ENCODE data around the gene ADPRHL1.

DNA sequence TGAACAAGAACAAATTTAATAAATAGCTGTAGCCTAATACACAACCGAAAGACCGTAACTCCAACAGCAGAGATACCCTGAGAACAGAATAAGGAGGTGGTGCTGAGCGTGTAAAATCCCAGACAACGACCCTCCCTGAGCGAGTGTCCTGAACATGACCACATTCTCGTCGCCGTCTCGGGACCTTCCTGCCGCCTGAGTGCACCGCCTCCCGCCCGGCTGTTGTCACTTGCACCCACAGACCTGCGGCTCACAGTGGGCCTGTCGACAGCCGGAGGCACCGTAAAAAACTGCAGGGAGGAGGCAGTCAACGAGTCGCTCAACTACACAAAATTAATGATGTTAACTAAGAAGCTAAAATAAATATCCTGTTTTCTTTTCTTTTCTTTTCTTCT lies 53.5 kb downstream of the ADPRHL1 start:
- TF ChIP-seq, protein P1, sequence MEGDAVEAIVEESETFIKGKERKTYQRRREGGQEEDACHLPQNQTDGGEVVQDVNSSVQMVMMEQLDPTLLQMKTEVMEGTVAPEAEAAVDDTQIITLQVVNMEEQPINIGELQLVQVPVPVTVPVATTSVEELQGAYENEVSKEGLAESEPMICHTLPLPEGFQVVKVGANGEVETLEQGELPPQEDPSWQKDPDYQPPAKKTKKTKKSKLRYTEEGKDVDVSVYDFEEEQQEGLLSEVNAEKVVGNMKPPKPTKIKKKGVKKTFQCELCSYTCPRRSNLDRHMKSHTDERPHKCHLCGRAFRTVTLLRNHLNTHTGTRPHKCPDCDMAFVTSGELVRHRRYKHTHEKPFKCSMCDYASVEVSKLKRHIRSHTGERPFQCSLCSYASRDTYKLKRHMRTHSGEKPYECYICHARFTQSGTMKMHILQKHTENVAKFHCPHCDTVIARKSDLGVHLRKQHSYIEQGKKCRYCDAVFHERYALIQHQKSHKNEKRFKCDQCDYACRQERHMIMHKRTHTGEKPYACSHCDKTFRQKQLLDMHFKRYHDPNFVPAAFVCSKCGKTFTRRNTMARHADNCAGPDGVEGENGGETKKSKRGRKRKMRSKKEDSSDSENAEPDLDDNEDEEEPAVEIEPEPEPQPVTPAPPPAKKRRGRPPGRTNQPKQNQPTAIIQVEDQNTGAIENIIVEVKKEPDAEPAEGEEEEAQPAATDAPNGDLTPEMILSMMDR (conservative IDR thresholded peaks at IDR 0.05 in 1 of 2, IDR thresholded peaks at IDR 0.05 in 1 of 2; ENCODE audit: low read depth in 1 of 2, low read length in 2 of 2): no peak
- TF ChIP-seq EZH2 (IDR thresholded peaks at IDR 0.05; ENCODE audit: low read length, missing control alignments): no peak

Data from fibroblast of lung (primary cell).